CD4-positive, alpha-beta T cell treated with Interleukin-1 beta for 1 hour (primary cell): ENCODE results near the gene MEIS1.

Experiments
- DNase-seq, 2 donors: peaks; one replicate each; pipeline ENCODE4 v3.0.0-alpha.2; 2020 to 2022

MEIS1 gene

DNA sequence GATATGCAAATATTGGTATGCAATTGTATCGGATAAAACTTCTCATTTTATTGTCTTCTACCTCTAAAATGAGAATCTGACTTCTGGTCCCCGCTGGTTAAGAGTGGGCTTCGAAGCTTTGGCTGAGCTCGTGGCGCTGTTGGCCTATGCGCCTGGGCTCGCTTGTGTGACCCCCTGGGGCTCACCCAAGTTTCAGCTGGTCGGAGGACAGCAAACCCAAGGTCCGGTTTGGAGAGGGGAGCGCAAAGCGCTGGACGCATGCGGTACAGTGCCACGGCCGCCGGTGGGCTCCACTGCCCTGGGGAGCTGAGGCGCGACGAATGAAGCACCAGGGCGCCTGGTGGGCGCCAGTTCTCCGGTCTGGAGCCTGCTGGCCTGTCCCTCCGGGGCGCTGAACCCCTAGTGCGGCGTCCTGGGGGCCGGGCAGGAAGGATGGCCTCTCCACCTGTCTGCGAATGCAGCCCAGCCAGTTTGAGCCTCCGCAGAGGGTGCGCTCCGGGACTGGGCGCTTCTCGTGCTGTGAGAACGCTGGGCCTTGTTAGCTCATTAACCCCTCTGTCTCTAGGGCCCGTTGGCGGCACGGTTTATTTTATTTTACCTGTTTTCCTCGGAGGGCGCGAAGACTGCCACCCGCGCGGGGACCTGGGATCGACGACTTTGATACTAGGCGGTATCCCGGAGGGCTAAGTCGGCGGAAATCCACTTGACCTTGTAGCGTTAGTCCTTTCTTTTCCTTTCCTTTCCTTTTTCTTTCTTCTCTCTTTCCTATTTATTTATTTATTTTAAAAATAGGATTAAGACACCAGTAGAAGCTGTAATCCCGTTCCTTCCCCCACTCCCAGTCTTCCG is 10.4 kb downstream of the MEIS1 start:
- DNase-seq = no peak

DNA sequence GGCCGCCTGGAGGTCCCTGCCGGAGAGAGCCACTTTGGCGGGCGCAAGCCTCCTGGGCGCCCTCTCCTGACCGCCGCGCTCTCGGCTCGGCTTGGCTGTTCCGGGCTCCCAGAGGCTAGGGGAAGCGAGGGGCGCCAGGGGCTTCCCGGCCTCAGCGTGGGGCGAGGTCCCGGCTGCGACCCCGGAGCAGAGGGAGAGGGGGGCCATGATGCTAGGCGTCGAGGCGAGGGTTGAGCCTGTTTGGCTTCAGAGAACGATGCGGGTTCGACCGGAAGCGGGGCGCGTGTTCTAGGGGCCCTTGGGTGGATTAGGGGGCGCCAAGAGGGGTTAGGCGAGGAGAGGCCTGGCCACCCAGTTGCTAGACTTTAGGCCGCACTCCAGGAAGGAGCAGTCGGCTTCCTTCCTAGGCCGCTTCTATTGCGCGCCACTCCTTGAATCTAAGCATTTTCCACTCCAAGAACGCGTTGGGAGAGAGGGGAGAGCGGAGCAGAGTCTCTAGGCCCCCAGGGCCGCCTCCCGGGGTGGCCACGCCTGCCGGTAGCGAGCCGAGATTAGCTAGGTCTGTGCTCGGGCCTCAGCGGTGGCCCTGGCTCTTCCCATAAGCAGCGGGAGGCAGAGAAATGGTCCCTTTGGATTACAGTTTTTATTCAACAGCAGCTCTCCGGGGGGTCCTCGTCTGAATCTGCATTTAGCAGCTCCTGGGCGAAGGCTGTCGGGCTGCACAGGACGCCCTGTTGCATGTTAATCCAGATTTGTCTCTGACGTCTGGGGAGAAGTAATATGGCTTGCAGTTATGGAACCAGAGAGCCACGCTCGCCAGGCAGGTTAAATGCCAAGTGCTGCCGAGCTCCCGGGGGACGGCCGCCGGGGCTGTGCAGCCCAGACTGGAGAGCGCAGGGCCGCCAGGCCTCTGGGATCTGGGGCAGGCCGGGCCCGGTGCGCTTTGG is 11.3 kb downstream of the MEIS1 start:
- DNase-seq = no peak

DNA sequence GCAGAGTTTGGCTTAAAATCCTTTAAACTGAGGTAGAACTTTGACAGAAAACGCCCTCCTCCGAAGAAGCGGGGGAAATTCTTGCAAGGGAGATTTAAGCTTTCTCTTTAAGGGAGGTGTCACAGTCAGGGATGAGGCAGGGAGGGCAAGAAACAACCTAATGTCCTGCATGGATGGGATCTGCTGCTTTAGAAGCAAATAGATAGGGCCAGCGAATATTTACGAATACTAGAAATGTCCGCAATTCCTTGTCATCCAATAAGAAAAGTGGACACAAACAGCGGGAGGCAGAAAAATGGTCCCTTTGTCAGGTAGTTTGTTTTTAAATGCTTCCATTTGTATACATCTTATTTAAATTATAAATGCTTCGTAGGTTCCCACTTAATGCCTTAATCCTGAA is 12.0 kb downstream of the MEIS1 start:
- no peak for DNase-seq

DNA sequence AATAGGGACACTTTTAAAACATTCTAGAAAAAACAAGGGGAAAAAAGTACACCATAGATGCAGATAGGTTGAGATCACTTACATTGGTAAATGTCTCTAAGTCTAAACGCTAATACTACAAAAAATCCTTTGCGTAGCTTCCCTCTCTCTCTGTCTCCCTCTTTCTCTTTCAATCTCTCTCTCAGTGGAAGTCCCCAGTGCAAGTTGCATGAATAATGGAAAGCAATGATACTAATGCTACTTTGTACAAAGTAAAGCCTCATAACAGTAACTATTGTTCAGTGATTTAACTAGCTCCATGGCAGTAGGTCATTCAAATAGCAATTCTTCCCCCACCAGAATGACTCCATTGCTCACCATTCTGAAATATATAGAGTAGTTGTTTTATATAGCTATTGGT is 12.8 kb downstream of the MEIS1 start:
- no peak for DNase-seq

DNA sequence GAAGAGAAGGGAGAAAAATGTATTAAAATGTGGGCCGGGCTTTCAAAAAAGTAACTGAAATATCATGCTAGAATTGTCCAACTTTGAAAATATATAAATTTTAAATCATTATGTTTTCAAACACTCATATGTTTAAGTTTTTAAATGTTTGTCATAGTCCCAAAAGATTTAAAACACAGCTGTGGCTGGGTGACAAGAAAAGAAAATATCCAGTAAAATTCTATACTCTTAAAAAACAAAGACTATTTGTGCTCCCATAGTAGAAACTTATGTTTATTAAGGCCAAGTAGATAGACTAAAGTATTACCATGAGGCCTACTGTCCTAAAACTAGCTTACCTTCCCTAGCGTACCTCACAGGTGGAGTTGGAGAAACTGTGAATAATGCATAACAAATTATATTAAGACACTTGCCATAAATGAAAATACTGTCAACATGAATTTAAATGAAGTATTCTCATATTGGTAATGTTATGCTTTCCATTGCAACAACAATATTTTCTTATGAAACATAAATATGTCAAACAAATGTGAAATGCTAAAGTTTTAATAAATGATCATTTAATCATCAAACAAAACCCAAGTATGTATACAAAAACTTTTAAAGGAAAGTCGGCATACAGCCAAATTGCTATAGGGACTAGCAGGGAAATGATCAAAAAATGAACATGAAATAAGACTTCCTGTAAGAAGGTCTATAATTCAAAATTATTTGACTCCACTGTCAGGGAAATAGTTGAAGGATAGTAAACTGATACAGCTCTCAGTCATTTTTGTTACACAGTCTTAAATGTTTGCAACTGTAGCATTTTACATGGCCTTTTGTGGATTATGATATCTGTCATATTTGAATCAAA is 13.4 kb downstream of the MEIS1 start:
- no peak for DNase-seq

DNA sequence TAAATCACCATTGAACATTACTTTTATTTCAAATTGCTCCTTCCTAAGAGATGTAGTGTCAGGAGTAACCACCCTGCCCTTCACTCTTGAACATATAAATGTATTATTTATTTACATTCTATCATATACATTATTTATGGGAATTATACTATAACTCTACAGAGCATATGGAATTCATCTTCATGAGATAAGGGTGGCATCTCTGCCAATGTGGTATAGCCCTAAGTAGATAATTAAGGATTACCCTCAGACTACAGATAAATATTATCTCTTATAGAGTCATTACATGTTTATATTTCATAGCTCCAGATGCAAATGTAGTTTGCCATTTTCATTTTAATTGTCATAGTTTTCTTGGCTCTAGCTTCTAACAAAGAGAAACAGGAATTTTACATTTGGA is 17.3 kb downstream of the MEIS1 start:
- DNase-seq = no peak

DNA sequence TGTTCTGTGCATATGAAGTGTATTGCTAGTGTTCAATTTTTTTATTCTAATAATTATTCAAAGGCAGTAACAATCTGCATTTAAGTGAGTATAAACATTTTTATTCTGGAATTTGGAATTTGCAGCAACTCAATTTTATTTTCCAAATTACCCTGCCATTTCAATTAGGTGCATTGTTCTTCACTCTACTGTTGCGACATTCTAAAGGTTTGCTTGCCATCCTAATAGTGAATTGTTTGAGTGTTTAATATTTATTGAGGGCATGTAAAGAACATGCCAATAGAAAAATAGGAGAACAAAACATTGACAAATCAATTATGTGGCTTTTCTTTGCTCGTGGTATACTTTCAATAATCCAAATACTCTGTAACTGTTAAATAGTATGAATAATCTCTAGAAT is 18.0 kb downstream of the MEIS1 start:
- DNase-seq = no peak

DNA sequence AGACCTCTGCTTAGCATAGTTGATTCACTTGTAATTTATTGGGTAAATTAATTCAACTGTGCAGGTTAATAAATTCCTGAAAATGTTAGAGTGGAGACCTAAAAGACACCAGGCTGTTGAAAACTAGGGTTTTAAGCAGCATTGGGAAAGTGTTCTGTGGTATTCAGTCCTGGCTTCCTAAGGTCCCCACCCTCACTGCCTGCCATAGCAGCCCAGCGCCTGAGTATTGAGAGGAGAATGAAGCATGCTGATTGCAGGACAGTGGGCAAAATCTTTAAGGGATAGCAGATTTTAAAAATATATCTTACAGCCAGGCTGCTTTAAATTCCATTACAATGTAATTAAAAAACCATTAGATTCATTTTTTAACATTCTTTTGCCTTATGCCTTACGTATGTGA is 20.6 kb downstream of the MEIS1 start:
- DNase-seq = no peak

DNA sequence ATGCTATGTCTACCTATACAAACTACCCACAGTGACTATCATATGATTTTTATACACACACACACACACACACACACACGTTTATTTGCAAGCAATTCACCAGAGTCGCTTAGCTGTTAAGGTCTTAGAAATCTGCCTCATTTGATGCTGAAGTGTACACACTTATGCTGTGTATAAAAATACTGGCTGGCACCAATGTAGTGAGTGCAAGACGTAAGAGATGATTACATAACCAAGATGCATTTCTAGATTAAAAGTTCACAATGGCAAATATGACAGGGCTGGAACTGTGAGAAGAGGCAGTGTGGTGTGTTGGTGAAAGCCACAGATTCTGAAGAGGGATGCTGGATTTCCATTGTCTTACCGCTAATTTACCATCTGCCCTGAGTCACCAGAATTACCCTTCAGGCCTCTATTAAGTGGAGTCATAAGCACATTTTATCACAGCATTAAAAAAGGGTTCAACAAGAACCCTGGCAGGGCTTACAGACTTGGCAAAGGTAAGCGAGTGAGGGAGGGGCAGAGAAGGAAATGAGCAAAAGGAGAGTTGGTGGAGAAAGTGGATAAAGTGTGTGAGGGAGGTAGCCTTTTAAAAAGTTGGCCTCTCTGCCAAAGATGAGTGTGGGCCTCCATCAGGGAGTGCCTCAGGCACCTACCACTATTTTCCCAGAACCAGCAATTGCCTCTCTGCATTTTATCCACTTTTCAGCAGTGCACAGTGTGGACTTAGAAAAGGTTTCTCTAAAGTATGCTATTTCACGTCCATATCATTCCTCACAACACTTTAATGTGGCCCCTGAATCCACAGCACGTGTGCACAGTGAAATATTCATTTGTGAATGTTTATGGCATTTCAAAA is 21.5 kb downstream of the MEIS1 start:
- no peak for DNase-seq

DNA sequence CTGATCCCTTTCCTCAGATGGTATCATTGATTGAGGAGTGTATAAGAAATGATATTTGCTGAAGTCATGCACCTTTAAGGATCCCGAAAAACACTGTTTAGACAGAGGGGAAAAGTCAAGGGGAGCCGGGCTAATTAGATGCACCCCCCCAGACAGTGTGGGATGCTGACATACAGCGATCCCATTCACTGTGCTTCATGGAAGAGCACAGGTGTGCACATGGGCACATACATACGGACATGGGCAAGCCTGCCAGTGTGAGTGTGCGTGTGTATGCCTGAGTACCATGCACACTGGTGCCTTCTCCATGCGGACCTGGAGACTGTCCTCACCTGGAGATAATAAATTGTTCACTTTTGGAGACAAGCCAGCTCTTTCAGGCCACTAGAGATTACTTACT is 22.6 kb downstream of the MEIS1 start:
- DNase-seq = no peak

DNA sequence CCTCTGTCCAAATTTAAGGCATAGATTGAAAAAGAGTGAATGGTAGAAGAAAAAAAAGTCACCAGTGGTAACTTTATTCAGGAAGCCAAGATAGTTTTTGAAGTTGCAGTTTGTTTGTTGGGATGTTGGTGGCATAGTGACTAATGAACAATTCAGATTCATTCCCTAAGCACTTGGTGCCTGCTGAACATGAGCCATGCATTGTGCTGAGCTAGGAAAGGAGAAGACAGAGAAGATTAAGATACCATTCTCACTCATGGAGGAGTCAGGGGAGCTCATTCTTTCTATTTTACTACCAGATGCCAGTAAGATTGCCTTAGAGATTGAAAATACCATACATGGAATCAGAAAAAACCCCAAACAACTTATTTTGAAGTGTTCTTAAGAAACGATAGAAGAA is 25.1 kb downstream of the MEIS1 start:
- no peak for DNase-seq

DNA sequence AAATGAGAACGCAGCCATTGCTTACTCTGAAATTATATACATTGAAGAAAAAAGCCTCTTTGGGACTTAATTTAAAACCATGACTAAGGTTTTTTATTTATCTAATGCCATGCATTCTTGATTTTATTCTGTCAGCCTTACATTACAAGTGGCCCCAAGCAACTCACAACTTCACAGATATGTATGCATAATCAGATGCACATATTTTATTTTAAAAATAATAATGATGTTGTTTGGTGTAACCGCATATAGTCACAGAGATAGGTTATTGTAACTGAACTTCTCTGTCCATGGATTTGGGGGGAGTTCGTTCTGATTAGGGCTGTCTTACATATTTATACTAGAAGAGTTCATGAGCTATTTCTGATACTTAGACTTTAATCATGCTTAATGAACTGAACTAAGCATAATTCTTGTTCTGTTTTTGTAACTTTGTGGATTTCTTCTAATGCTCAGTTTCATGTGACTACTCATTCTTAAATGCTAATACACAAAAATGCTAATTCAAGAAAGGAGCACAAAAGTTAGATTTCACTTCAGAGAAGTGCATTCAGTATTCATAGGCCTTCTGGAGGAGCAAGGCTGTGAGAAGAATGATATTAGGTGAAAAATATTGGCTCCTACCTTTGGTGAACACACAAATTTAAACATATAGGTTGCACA is 26.2 kb downstream of the MEIS1 start:
- DNase-seq = no peak

DNA sequence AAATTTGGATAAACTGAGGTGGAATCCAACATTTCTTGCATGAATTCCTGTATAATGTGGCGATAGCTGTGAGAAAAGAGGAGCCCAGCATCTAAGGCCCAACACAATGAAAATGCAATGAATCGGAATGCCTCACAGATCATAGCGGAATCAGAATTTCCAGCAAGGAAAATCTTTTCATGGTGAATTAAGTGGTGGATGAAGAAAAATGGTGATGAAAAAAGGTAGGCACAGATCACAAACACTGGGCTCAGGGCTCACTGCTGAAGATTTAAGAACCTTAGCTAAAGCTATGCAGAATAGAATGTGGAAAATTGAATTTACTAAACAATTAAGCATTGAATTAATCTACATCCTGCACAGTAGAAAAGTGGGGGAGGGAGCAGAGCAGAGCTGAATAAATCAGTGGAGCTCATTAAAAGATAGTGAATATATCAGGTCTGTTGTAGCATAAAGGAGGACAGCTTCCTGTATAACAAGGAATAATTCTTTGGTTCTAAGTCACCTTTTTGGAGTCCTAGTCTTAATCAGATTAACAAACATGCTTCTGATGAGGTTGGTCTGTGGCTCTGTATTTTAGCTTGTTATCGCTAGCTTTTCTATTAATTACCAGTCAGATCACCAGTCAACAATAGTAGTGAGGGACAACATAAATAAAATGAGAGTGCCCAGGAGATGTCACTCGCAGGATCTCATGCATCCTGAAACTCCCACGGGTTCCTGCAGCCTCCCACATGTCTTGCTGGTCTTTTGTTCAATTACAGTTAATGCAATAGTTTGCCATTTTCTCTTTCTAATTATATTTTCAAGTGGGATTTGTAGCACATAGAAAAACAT is 27.0 kb downstream of the MEIS1 start:
- DNase-seq = no peak

DNA sequence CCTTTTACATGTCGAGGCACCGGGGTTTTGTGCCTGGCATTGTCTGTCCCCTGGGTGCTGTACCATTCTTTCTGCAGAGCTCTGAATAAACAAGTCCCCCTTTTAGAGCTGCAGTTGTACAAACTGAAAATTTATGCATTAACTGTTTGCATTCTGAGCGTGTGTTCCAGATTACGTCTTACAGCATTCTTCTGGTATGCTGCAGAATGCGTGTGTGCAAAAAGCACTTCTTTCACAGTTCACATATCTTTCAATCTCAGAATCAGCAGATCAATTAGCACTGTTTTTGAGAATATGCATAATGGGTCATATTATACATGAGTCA is 27.5 kb downstream of the MEIS1 start:
- DNase-seq = no peak

DNA sequence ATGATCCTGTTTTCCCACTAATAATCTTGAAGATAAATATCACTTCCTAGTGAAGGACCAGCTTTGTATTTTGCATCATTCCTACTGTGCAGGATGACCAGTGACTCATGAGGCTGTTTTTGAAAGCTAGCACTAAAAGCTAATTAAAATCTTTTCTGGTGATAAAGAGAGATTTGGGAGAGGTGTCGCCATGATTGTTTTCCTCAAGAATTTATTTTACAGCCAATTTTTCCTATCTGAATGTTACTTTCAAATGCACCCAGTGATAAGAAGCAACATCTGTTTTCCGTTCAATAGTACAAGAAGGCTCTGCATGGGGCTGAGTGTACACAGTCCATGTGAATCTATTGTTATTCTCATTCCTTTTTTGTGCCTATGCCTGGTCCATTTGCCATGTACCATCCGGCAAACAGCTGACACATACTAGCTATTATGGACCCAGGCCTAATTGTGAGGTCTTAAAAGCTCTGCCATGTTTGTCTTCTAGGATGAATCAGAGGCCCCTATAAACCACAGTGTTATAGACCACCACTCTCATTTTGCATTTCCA is 28.4 kb downstream of the MEIS1 start:
- no peak for DNase-seq

DNA sequence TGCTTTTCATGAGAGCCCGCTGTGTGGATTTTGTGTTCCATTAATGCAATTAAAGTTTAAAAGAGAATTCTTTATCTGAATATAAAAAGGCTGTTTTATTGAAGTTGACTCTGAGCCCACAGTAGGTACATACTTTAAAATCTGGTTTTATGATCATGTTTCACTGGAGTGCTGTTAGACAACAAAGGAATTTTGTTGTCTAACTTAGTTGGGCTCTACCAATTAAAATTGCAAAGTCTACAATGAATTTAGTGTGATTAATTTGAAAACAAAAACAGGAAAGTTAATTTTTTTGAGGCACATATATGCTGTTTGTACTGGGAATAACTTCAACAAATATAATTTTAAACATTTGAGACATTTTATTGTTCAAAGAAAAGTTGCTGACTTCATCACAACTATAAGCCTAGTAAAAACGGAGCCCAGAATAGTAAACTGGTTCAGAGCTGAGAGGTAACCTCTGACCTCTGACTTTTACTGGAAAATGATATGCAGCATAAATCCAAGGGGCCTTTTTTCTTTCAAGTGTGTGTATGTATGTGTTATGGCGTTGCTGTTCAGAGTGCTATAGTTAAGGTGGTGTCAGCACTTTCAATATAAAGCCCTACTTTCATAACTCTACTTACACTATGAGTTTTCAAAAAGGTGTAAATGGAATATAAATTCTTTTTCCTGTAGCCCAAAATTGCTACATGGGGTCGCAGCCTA is 30.2 kb downstream of the MEIS1 start:
- no peak for DNase-seq

DNA sequence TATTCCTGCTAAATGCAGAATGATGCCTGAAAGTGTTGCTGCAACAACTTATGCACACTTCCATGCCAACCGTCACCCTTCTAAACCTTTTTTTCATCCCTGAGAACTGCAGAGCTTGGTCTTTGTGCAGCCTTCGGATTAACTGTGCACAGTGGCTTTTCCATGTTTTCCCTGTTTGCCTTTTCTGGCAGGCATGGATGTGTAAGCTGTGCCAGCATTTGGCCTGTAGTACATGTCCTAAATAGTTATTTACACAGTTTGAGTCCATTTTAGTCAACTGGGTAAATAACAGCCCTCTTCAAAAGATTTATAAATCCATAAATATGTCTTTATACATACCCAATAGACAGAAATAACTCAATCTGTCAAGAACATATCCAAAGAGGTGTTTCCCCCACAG is 31.5 kb downstream of the MEIS1 start:
- no peak for DNase-seq

DNA sequence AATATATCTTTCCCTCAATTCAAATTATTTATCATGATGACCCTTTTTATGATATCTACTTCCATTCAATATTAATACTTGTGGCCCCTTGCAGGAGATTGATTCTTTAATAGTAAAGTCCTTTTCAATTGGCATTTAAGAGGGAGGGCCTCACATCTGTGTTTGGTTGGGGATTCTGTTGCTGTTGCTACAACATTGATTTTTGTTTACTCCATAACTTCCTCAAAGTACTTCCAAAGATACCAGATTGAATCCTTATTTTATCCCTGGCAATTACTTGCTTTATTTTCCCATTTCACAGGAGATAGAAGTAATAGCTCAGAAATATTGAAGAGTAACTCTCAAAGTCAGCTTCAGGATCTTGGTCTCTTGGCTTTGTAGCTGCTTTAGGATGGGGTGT is 32.8 kb downstream of the MEIS1 start:
- no peak for DNase-seq

DNA sequence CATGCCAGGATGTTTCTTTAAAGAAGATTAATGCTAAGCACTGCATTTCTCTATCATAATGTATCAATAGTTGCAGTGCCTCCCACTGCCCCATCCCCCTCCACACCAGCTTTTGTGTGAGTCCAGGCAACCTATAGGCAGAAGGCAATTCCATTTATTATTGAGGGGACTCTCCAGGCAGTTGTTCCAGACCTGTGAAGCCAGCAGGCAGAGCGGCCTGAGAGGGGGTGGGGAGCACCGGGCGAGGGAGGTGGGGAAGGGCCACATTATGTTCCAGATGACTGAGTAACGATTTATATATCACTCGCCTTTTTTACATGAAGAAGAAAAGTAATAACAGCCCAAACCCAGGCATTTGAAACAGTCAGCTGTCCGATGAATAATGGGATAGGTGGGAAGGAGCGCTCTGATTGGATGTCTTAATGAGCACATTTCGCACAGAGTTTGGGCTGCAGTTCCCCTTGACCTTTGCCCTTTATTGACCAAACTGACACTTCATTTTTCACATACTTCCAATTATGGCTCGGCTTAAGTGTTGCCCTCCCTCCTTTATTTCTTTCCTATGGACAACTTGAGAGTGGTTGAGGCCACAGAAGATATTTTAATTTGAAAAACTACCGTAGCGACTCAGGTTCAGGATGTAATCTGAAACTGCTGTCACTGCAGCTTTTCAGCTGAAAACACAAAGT is 34.4 kb downstream of the MEIS1 start:
- DNase-seq = no peak
